HEK293 (cell line): ENCODE data around the gene ITPKC.
A peak's percentile ranks its signal among the peaks of the same experiment; 100 is the strongest.

ENCODE experiments used
- CTCF ChIA-PET: fragments of 350-600 bp; formaldehyde crosslinking; extraction: SDS; loops from one replicate; lab custom pipeline; 2021; ENCODE audit warnings: antibody characterized with exemption; lab: Yijun Ruan, JAX
- POLR2A ChIA-PET: fragments of 300-600 bp; formaldehyde crosslinking; extraction: SDS; loops from one replicate; lab custom pipeline; 2020; ENCODE audit warnings: antibody characterized with exemption, inconsistent platforms; lab: Yijun Ruan, JAX
- H3K27ac ChIP-seq: fragments of 200-500 bp; sonication (Bioruptor generic); 2 replicates; pipeline ENCODE4 v1.5.1; 2014; ENCODE audit warnings: low read depth, low read length, control low read depth, inconsistent platforms; ENCODE audit errors: extremely low read depth
- H3K36me3 ChIP-seq, 2 experiments: fragments of 200-500 bp in 1 of 2; sonication (Bioruptor generic) in 1 of 2; 1 replicate in 1 of 2; 2 replicates in 1 of 2; pipeline ENCODE4 v1.5.1; 2014 to 2017; ENCODE audit warnings: inconsistent platforms in 2 of 2, low read length in 2 of 2; ENCODE audit not compliant: control insufficient read depth in 2 of 2, insufficient read depth in 1 of 2
- H3K4me1 ChIP-seq: fragments of 200-500 bp; sonication (Bioruptor generic); 2 replicates; pipeline ENCODE4 v1.5.1; 2014; ENCODE audit warnings: mild to moderate bottlenecking, low read length, inconsistent platforms; ENCODE audit not compliant: control insufficient read depth, insufficient read depth
- H3K4me3 ChIP-seq: 2 replicates; pipeline ENCODE4 v1.5.1; 2011; ENCODE audit warnings: low read depth, mild to moderate bottlenecking, control low read depth, low read length, moderate library complexity
- H3K9me3 ChIP-seq: fragments of 200-500 bp; sonication (Bioruptor generic); 2 replicates; pipeline ENCODE4 v1.5.1; 2014; ENCODE audit warnings: low read depth, low read length, inconsistent platforms; ENCODE audit not compliant: control insufficient read depth, insufficient read depth
- KLF1 ChIP-seq: fragments of 450-650 bp; formaldehyde crosslinking; IDR thresholded peaks from 2 replicates; pipeline ENCODE4 v1.5.1; 2016; ENCODE audit warnings: missing biosample characterization, missing genetic modification characterization
- KLF8 ChIP-seq: fragments of 450-650 bp; formaldehyde crosslinking; IDR thresholded peaks from 2 replicates; pipeline ENCODE4 v1.5.1; 2016; ENCODE audit warnings: missing biosample characterization, missing genetic modification characterization
- PBX3 ChIP-seq: sonication (generic); formaldehyde crosslinking; IDR thresholded peaks from 2 replicates; pipeline ENCODE4 v1.8.1; 2022; ENCODE audit warnings: mild to moderate bottlenecking, moderate library complexity, missing genetic modification reagents
- PRDM1 ChIP-seq: fragments of 450-650 bp; formaldehyde crosslinking; IDR thresholded peaks from 2 replicates; pipeline ENCODE4; 2016; ENCODE audit warnings: missing biosample characterization, missing genetic modification characterization
- REPIN1 ChIP-seq: fragments of 450-650 bp; formaldehyde crosslinking; IDR thresholded peaks from 2 replicates; pipeline ENCODE4 v1.5.1; 2017; ENCODE audit warnings: missing biosample characterization, missing genetic modification characterization, low read depth
- SCRT1 ChIP-seq: fragments of 450-650 bp; formaldehyde crosslinking; IDR thresholded peaks from 2 replicates; pipeline ENCODE4 v1.5.1; 2016; ENCODE audit warnings: missing biosample characterization, missing genetic modification characterization, borderline replicate concordance
- SP2 ChIP-seq: fragments of 450-650 bp; formaldehyde crosslinking; IDR thresholded peaks from 2 replicates; pipeline ENCODE4 v1.5.1; 2016; ENCODE audit warnings: missing biosample characterization, missing genetic modification characterization
- SP3 ChIP-seq: fragments of 450-650 bp; formaldehyde crosslinking; IDR thresholded peaks from 2 replicates; pipeline ENCODE4 v1.5.1; 2016; ENCODE audit warnings: missing biosample characterization, missing genetic modification characterization
- ZBTB11 ChIP-seq: fragments of 450-650 bp; formaldehyde crosslinking; conservative IDR thresholded peaks from 2 replicates; pipeline ENCODE4 v1.5.1; 2016; ENCODE audit warnings: low read depth, missing biosample characterization, missing genetic modification characterization
- ZBTB21 ChIP-seq: fragments of 450-650 bp; formaldehyde crosslinking; IDR thresholded peaks from 2 replicates; pipeline ENCODE4 v1.5.1; 2017; ENCODE audit warnings: missing biosample characterization, missing genetic modification characterization
- ZEB2 ChIP-seq: fragments of 450-650 bp; formaldehyde crosslinking; IDR thresholded peaks from 2 replicates; pipeline ENCODE4 v1.5.1; 2016; ENCODE audit warnings: missing biosample characterization, missing genetic modification characterization
- ZNF148 ChIP-seq: fragments of 450-650 bp; formaldehyde crosslinking; IDR thresholded peaks from 2 replicates; pipeline ENCODE4 v1.5.0; 2017; ENCODE audit warnings: missing biosample characterization, missing genetic modification characterization, borderline replicate concordance
- ZNF157 ChIP-seq: fragments of 450-650 bp; formaldehyde crosslinking; IDR thresholded peaks from 2 replicates; pipeline ENCODE4 v1.5.1; 2016; ENCODE audit warnings: missing biosample characterization, missing genetic modification characterization
- ZNF221 ChIP-seq: fragments of 450-650 bp; formaldehyde crosslinking; IDR thresholded peaks from 2 replicates; pipeline ENCODE4 v1.5.1; 2017; ENCODE audit warnings: missing biosample characterization, missing genetic modification characterization, borderline replicate concordance
- ZNF324 ChIP-seq: fragments of 450-650 bp; formaldehyde crosslinking; IDR thresholded peaks from 2 replicates; pipeline ENCODE4 v1.5.1; 2016; ENCODE audit warnings: missing biosample characterization, missing genetic modification characterization
- ZNF398 ChIP-seq: fragments of 450-650 bp; formaldehyde crosslinking; IDR thresholded peaks from 2 replicates; pipeline ENCODE4 v1.5.1; 2017; ENCODE audit warnings: missing biosample characterization, missing genetic modification characterization
- ZNF529 ChIP-seq: fragments of 450-650 bp; formaldehyde crosslinking; IDR thresholded peaks from 2 replicates; pipeline ENCODE4 v1.5.1; 2017; ENCODE audit warnings: missing genetic modification characterization, missing biosample characterization; ENCODE audit not compliant: insufficient replicate concordance
- ZNF558 ChIP-seq: fragments of 450-650 bp; formaldehyde crosslinking; IDR thresholded peaks from 2 replicates; pipeline ENCODE4 v1.5.1; 2016; ENCODE audit warnings: missing biosample characterization, missing genetic modification characterization
- ZNF645 ChIP-seq: fragments of 450-650 bp; formaldehyde crosslinking; IDR thresholded peaks from 2 replicates; pipeline ENCODE4; 2016; ENCODE audit warnings: missing biosample characterization, missing genetic modification characterization
- ZNF660 ChIP-seq: fragments of 450-650 bp; IDR thresholded peaks from 2 replicates; pipeline ENCODE4 v1.5.1; 2018; ENCODE audit warnings: missing biosample characterization, mild to moderate bottlenecking, missing genetic modification characterization
- ZNF692 ChIP-seq: fragments of 450-650 bp; formaldehyde crosslinking; IDR thresholded peaks from 2 replicates; pipeline ENCODE4 v1.5.1; 2016; ENCODE audit warnings: missing biosample characterization, missing genetic modification characterization
- ZNF701 ChIP-seq: fragments of 450-650 bp; formaldehyde crosslinking; IDR thresholded peaks from 2 replicates; pipeline ENCODE4 v1.5.1; 2016; ENCODE audit warnings: missing biosample characterization, missing genetic modification characterization
- ZNF785 ChIP-seq: fragments of 450-650 bp; formaldehyde crosslinking; IDR thresholded peaks from 2 replicates; pipeline ENCODE4 v1.5.1; 2016; ENCODE audit warnings: missing biosample characterization, missing genetic modification characterization
- ZNF830 ChIP-seq: fragments of 450-650 bp; IDR thresholded peaks from 2 replicates; pipeline ENCODE4 v1.5.0; 2018; ENCODE audit warnings: missing biosample characterization, missing genetic modification characterization, low read depth, mild to moderate bottlenecking, moderate library complexity
- ZNF843 ChIP-seq: fragments of 450-650 bp; formaldehyde crosslinking; IDR thresholded peaks from 2 replicates; pipeline ENCODE4 v1.5.1; 2016; ENCODE audit warnings: missing biosample characterization, missing genetic modification characterization

ITPKC gene

GRCh38 chr19:40714441-40715299, 2.2 kb upstream of the ITPKC start:
- peaks cover 29 to 46% of the 10 kb centered on the region in 2 experiments for H3K36me3 ChIP-seq
- H3K4me1 ChIP-seq: peaks cover 45% of the 10 kb centered on the region
- H3K27ac ChIP-seq: peak overlapping the region; percentile 86
- ChIA-PET POLR2A (interaction anchor here (0.6 kb wide), 2 partner anchors 91 to 1234 kb away, joined by 3 read pairs; partner anchors contain the start of gene TIMM50), CTCF (interaction anchor here (1.0 kb wide), 1 partner anchor 92 kb away, joined by 4 read pairs; no protein-coding TSS in a partner anchor)
- H3K4me3 ChIP-seq: peak overlapping the region; percentile 43
- no peaks in the 10 kb centered on the region for H3K9me3 ChIP-seq
- TF ChIP-seq REPIN1: no peak
- peak; percentile 77 for TF ChIP-seq ZBTB11 (tag by site-specific recombination)
- peak; percentile 55 for TF ChIP-seq PRDM1 (tag by site-specific recombination)
- TF ChIP-seq ZNF324 (tag by site-specific recombination): 0 out of 2 replicates have a peak, but pooled peaks have one; percentile 33
- TF ChIP-seq ZNF148: 0 out of 2 replicates have a peak, but pooled peaks have one; percentile 72
- peak; percentile 96 for TF ChIP-seq SP2
- TF ChIP-seq ZNF660 (tag by site-specific recombination): peak; percentile 20; the same call in 1 of the 2 replicates
- TF ChIP-seq ZNF692 (tag by site-specific recombination): peak; percentile 93
- TF ChIP-seq ZNF157 (tag by site-specific recombination): 0 out of 2 replicates have a peak, but pooled peaks have one; percentile 8
- TF ChIP-seq PBX3 (CRISPR knock-in tag): peak; percentile 98
- peak; percentile 99 for TF ChIP-seq ZNF398 (tag by site-specific recombination)
- no peak for TF ChIP-seq ZNF830 (tag by site-specific recombination)
- TF ChIP-seq ZNF529 (tag by site-specific recombination): no peak
- TF ChIP-seq ZBTB21 (tag by site-specific recombination): peak; percentile 55
- TF ChIP-seq ZEB2 (tag by site-specific recombination): no peak
- TF ChIP-seq ZNF221 (tag by site-specific recombination): no peak
- no peak for TF ChIP-seq ZNF558 (tag by site-specific recombination)
- TF ChIP-seq SP3 (tag by site-specific recombination): peak; percentile 85
- no peak for TF ChIP-seq ZNF645 (tag by site-specific recombination)
- TF ChIP-seq KLF8: peak; percentile 27; the same call in 1 of the 2 replicates
- TF ChIP-seq ZNF843 (tag by site-specific recombination): peak; percentile 17
- TF ChIP-seq KLF1 (tag by site-specific recombination): peak; percentile 82
- no peak for TF ChIP-seq ZNF785 (tag by site-specific recombination)
- TF ChIP-seq ZNF701 (tag by site-specific recombination): 0 out of 2 replicates have a peak, but pooled peaks have one; percentile 66
- TF ChIP-seq SCRT1 (tag by site-specific recombination): no peak
